AG10803 (cell line): ENCODE measurements around the gene AFF3.

Experiments used
- DNase-seq: peaks from one replicate; pipeline ENCODE4 v3.0.0; 2010; ENCODE audit warnings: low read depth
- H3K4me3 ChIP-seq: 2 replicates; pipeline ENCODE4 v1.5.1; 2011; ENCODE audit warnings: mild to moderate bottlenecking, low read length, control low read depth
- CTCF ChIP-seq: conservative IDR thresholded peaks from 2 replicates; pipeline ENCODE4 v1.5.1; 2011; ENCODE audit warnings: mild to moderate bottlenecking, low read length, control low read depth, inconsistent platforms

AFF3 gene

GRCh38 chr2:99725820-99726219 lies 416.6 kb downstream of the AFF3 start:
- no peak overlapping the region for H3K4me3 ChIP-seq
- peak; percentile 67 for TF ChIP-seq CTCF
- no peak for DNase-seq

- TF ChIP-seq CTCF = no peak
- H3K4me3 ChIP-seq = no peak overlapping the region
- no peak for DNase-seq
Observed at GRCh38 chr2:99722476-99722875, 419.9 kb downstream of the AFF3 start.

- no peak for DNase-seq
- H3K4me3 ChIP-seq = no peak overlapping the region
- TF ChIP-seq CTCF = no peak
Observed at GRCh38 chr2:99719102-99719501, 423.3 kb downstream of the AFF3 start.

- H3K4me3 ChIP-seq = no peak overlapping the region
- TF ChIP-seq CTCF = no peak
- peak; percentile 81 for DNase-seq
Observed at GRCh38 chr2:99715956-99716355, 426.4 kb downstream of the AFF3 start.

- DNase-seq = no peak
- no peak overlapping the region for H3K4me3 ChIP-seq
- TF ChIP-seq CTCF = no peak
Observed at GRCh38 chr2:99714349-99714748, 428.0 kb downstream of the AFF3 start.

GRCh38 chr2:99711144-99711543 lies 431.2 kb downstream of the AFF3 start:
- no peak for TF ChIP-seq CTCF
- H3K4me3 ChIP-seq = no peak overlapping the region
- DNase-seq = peak; percentile 48

- H3K4me3 ChIP-seq = no peak overlapping the region
- no peak for TF ChIP-seq CTCF
- peak; percentile 78 for DNase-seq
Observed at GRCh38 chr2:99710721-99711120, 431.7 kb downstream of the AFF3 start.
